Measurements from ENCODE around the gene YWHAB.
A peak's percentile ranks its signal among the peaks of the same experiment; 100 is the strongest.

Gene YWHAB

DNA sequence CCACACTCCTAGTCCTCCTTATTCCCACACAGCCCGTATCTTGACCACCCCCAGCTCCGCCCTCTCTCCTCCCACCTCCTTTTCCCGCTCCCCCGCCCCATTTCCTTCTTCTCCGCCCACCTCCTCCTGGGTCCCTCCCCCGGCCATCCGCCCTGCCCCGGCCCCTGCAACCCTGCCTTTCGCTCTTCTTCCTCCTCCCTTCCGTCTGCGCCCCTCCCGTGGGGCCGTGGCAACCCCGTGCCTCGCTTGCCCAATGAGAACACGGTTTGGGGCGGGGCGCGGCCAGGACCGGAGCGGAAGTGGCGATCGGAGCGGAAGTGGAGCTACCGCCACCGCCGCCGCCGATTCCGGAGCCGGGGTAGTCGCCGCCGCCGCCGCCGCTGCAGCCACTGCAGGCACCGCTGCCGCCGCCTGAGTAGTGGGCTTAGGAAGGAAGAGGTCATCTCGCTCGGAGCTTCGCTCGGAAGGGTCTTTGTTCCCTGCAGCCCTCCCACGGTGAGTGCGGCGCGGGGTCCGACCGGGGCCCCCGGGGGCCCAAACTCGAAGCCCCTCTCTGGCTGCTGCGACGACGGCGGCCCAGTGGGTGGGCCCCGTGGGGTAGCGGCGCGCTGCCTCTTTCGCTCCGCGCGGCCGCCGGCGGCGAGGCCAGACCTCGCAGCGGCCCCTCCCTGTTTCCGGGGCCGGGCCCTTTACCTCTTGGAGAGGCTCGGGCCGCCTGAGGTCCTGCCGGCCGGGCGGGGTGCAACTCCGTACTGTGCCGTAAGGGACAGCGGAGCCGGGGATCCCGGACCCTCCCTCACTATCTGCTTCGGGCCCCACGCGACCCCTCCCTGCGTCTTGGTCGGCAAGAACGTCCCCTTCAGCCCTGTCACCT is at the start of gene YWHAB:
TSS of gene YWHAB (plus strand) at position 314 of the 874 bp plus-strand sequence. CDS start 15,829 bp downstream, outside the sequence.
- DNase-seq = peak; percentile 99
- peak within 1 kb of the TSS; percentile 92 for H3K27ac ChIP-seq (ENCODE audit: low read length)
- peak within 1 kb of the TSS; percentile 80 for H3K4me2 ChIP-seq (ENCODE audit: low read depth, low read length)
- no peaks in the 10 kb centered on the region for H3K9me3 ChIP-seq (replicated peaks; ENCODE audit: insufficient read depth, low read length)
- peak within 1 kb of the TSS; percentile 71 for H2AFZ ChIP-seq (ENCODE audit: low read length)
- peak within 1 kb of the TSS; percentile 96 for H3K9ac ChIP-seq (ENCODE audit: low read length)
- no peaks in the 10 kb centered on the region; the same call in 1 of the 2 replicates for H3K36me3 ChIP-seq (replicated peaks; ENCODE audit: insufficient read depth, low read length)
- TF ChIP-seq, protein P1, sequence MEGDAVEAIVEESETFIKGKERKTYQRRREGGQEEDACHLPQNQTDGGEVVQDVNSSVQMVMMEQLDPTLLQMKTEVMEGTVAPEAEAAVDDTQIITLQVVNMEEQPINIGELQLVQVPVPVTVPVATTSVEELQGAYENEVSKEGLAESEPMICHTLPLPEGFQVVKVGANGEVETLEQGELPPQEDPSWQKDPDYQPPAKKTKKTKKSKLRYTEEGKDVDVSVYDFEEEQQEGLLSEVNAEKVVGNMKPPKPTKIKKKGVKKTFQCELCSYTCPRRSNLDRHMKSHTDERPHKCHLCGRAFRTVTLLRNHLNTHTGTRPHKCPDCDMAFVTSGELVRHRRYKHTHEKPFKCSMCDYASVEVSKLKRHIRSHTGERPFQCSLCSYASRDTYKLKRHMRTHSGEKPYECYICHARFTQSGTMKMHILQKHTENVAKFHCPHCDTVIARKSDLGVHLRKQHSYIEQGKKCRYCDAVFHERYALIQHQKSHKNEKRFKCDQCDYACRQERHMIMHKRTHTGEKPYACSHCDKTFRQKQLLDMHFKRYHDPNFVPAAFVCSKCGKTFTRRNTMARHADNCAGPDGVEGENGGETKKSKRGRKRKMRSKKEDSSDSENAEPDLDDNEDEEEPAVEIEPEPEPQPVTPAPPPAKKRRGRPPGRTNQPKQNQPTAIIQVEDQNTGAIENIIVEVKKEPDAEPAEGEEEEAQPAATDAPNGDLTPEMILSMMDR (IDR thresholded peaks at IDR 0.05; ENCODE audit: low read length) = peak; percentile 16; the same call in 1 of the 2 replicates
- TF ChIP-seq EZH2 (optimal IDR thresholded peaks at IDR 0.05; ENCODE audit: low read depth, low read length) (no peak), EZH2phosphoT487 (IDR thresholded peaks at IDR 0.05; ENCODE audit: low read length) (no peak)
- peaks cover 49% of the 10 kb centered on the region for H3K79me2 ChIP-seq (ENCODE audit: low read length)
- no peaks in the 10 kb centered on the region for H3K9me2 ChIP-seq (replicated peaks; ENCODE audit: insufficient read depth, low read length)
- H3K4me3 ChIP-seq (ENCODE audit: low read length) = peak within 1 kb of the TSS; percentile 84
- H3K4me1 ChIP-seq (ENCODE audit: low read length) = peaks cover 20% of the 10 kb centered on the region
- H3F3A ChIP-seq (ENCODE audit: insufficient read depth, low read length) = 0 out of 2 replicates have a peak, but pooled peaks cover 3% of the 10 kb centered on the region
- H4K20me1 ChIP-seq (ENCODE audit: insufficient read depth, low read length) = peaks cover 39% of the 10 kb centered on the region
- H3K27me3 ChIP-seq (replicated peaks; ENCODE audit: insufficient read depth, low read length) = no peaks in the 10 kb centered on the region

DNA sequence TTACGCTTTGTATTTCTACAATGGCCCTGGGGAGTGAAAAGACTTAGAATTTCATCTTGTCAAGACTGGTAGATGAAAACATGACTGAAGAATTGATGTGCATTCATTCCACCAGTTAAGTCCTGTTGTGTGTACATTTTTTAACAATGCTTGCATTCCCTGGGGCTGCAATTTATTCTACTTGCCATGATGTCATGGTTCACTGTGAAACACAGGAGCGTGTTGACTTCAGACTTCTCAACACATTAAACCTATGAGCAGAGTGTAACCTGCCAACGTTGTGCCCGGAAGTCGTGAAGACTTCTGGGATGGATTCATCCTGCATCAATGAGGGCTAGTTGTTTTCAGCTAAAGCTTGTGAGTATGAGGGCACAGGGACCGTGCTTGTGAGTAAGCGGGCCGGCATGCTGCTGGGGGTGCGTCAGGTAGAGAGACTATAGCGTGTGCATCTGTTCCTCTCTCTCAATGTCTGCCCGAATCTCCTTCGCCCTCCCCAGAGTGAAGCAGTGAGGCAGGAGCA is 48.8 kb upstream of the YWHAB start:
- 0 out of 2 replicates have a peak, but pooled peaks cover 3% of the 10 kb centered on the region for H3K27me3 ChIP-seq (replicated peaks; ENCODE audit: insufficient read depth, low read length)
- TF ChIP-seq, protein P1 (IDR thresholded peaks at IDR 0.05; ENCODE audit: low read length) = no peak
- no peak for TF ChIP-seq EZH2phosphoT487 (IDR thresholded peaks at IDR 0.05; ENCODE audit: low read length)
- TF ChIP-seq EZH2 (optimal IDR thresholded peaks at IDR 0.05; ENCODE audit: low read depth, low read length) = no peak
- H3K4me2 ChIP-seq (ENCODE audit: low read depth, low read length) = no peak overlapping the region

DNA sequence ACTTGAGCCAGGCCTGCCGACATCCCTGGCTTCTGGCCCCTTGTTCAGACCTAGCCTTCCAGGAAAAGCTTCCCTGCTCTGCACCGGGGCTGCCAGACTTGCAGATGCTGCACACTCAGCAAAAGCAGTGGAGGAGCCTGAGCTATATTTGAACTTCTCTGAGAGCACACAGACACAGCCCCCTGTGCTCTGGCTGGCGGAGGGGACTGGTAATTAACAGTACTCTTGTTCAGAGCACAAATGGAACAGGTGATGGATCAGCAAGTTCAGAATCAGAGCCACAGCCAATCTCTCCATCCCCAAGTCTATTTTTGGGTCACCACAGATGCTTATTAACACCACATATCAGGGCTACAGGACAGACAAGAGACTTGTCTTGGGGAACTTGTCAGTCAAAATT is 47.6 kb upstream of the YWHAB start:
- Histone ChIP-seq H3K79me2 (ENCODE audit: low read length) (no peaks in the 10 kb centered on the region), H4K20me1 (ENCODE audit: insufficient read depth, low read length) (no peaks in the 10 kb centered on the region), H2AFZ (ENCODE audit: low read length) (no peak overlapping the region), H3K9me2 (replicated peaks; ENCODE audit: insufficient read depth, low read length) (no peaks in the 10 kb centered on the region), H3F3A (ENCODE audit: insufficient read depth, low read length) (no peaks in the 10 kb centered on the region), H3K9ac (ENCODE audit: low read length) (no peak overlapping the region), H3K4me2 (ENCODE audit: low read depth, low read length) (0 out of 2 replicates have a peak overlapping the region, but pooled peaks have one; percentile 1), H3K4me3 (ENCODE audit: low read length) (no peak overlapping the region), H3K9me3 (replicated peaks; ENCODE audit: insufficient read depth, low read length) (no peaks in the 10 kb centered on the region), H3K27ac (ENCODE audit: low read length) (no peak overlapping the region), H3K36me3 (replicated peaks; ENCODE audit: insufficient read depth, low read length) (no peaks in the 10 kb centered on the region), H3K27me3 (replicated peaks; ENCODE audit: insufficient read depth, low read length) (0 out of 2 replicates have a peak, but pooled peaks cover under 1% of the 10 kb centered on the region), H3K4me1 (ENCODE audit: low read length) (0 out of 2 replicates have a peak, but pooled peaks cover 8% of the 10 kb centered on the region)
- no peak for DNase-seq
- TF ChIP-seq, protein P1 (IDR thresholded peaks at IDR 0.05; ENCODE audit: low read length) = no peak
- no peak for TF ChIP-seq EZH2 (optimal IDR thresholded peaks at IDR 0.05; ENCODE audit: low read depth, low read length)
- TF ChIP-seq EZH2phosphoT487 (IDR thresholded peaks at IDR 0.05; ENCODE audit: low read length) = no peak

More for the DNA sequence above, 48.8 kb upstream of the YWHAB start:
- H3F3A ChIP-seq (ENCODE audit: insufficient read depth, low read length) = no peaks in the 10 kb centered on the region
- no peaks in the 10 kb centered on the region for H3K79me2 ChIP-seq (ENCODE audit: low read length)
- H4K20me1 ChIP-seq (ENCODE audit: insufficient read depth, low read length) = no peaks in the 10 kb centered on the region
- H3K9me2 ChIP-seq (replicated peaks; ENCODE audit: insufficient read depth, low read length) = no peaks in the 10 kb centered on the region
- H3K27ac ChIP-seq (ENCODE audit: low read length) = no peak overlapping the region
- 0 out of 2 replicates have a peak, but pooled peaks cover 8% of the 10 kb centered on the region for H3K4me1 ChIP-seq (ENCODE audit: low read length)
- H3K4me3 ChIP-seq (ENCODE audit: low read length) = no peak overlapping the region
- no peaks in the 10 kb centered on the region for H3K9me3 ChIP-seq (replicated peaks; ENCODE audit: insufficient read depth, low read length)
- no peak for DNase-seq
- no peaks in the 10 kb centered on the region for H3K36me3 ChIP-seq (replicated peaks; ENCODE audit: insufficient read depth, low read length)
- H2AFZ ChIP-seq (ENCODE audit: low read length) = no peak overlapping the region
- H3K9ac ChIP-seq (ENCODE audit: low read length) = no peak overlapping the region

Data from MM.1S (cell line).